Activated CD4-positive, alpha-beta T cell treated with anti-CD3 and anti-CD28 coated beads, Interleukin-2, amount 10 ng/mL, durations not matched to agents 7 days and 5 days (primary cell): ENCODE measurements around the gene ZNF276. TPM values are rescaled to one million over a fixed set of nuclear protein-coding genes. Genes with fewer than 3 reads are reported as not detected.

Experiments
- CTCF ChIA-PET: fragments of 350-600 bp; sonication (Branson Sonifier 250); formaldehyde crosslinking; loops from one replicate; lab custom pipeline; 2021; ENCODE audit warnings: antibody characterized with exemption; lab: Charles Lee
- POLR2A ChIA-PET: fragments of 350-600 bp; sonication (Branson Sonifier 250); formaldehyde crosslinking; loops from one replicate; lab custom pipeline; 2021; ENCODE audit warnings: antibody characterized with exemption; lab: Charles Lee
- DNase-seq: peaks from one replicate; pipeline ENCODE4 v3.0.0-alpha.2; 2020
- H3K27ac Mint-ChIP-seq: one replicate; pipeline ENCODE4 v1.8.0; 2021; ENCODE audit warnings: mild to moderate bottlenecking, moderate library complexity, mixed read lengths
- H3K27me3 Mint-ChIP-seq: one replicate; pipeline ENCODE4 v1.8.0; 2021; ENCODE audit warnings: mixed read lengths
- H3K36me3 Mint-ChIP-seq: one replicate; pipeline ENCODE4 v1.8.0; 2021; ENCODE audit warnings: low read depth, mixed read lengths
- H3K4me1 Mint-ChIP-seq: one replicate; pipeline ENCODE4 v1.8.0; 2021; ENCODE audit warnings: mixed read lengths
- H3K4me3 Mint-ChIP-seq: one replicate; pipeline ENCODE4 v1.8.0; 2021; ENCODE audit warnings: mild to moderate bottlenecking, moderate library complexity, mixed read lengths
- H3K9me3 Mint-ChIP-seq: one replicate; pipeline ENCODE4 v1.8.0; 2021; ENCODE audit warnings: mixed read lengths
- total RNA-seq, 2 experiments: library from RNA; stranded (reverse); gene quantifications; one replicate each; pipeline ENCODE4 v1.2.3, GENCODE V29; 2021

The ZNF276 gene
- total RNA-seq, 2 experiments from 2014 or later, result 79.5 to 96.5 TPM

- Mint-ChIP-seq H3K36me3 (no peaks in the 10 kb centered on the region), H3K9me3 (no peaks in the 10 kb centered on the region), H3K27me3 (no peaks in the 10 kb centered on the region), H3K4me1 (peaks cover 11% of the 10 kb centered on the region), H3K4me3 (no peak overlapping the region), H3K27ac (no peak overlapping the region)
- ChIA-PET CTCF (interaction anchor here (0.6 to 6.7 kb wide), 6 partner anchors 8 to 154 kb away, joined by 5 to 46 read pairs (median 23); partner anchors contain the start of gene VPS9D1), POLR2A (no interaction called here)
- DNase-seq, result no peak
These were observed 12.8 kb upstream of the ZNF276 start for GRCh38 chr16:89708481-89708931.

GRCh38 chr16:89709166-89709565 is 12.2 kb upstream of the ZNF276 start:
- Mint-ChIP-seq H3K27me3 (no peaks in the 10 kb centered on the region), H3K9me3 (no peaks in the 10 kb centered on the region), H3K4me3 (no peak overlapping the region), H3K27ac (no peak overlapping the region), H3K36me3 (peaks cover 3% of the 10 kb centered on the region), H3K4me1 (peaks cover 11% of the 10 kb centered on the region)
- DNase-seq, result no peak
- CTCF ChIA-PET, result interaction anchor here (0.6 to 6.7 kb wide), 6 partner anchors 8 to 153 kb away, joined by 3 to 46 read pairs (median 12); partner anchors contain the start of gene VPS9D1
- POLR2A ChIA-PET, result no interaction called here

GRCh38 chr16:89709716-89710432 is 11.5 kb upstream of the ZNF276 start:
- H3K4me3 Mint-ChIP-seq, result peak overlapping the region; percentile 51
- H3K9me3 Mint-ChIP-seq, result no peaks in the 10 kb centered on the region
- H3K27me3 Mint-ChIP-seq, result no peaks in the 10 kb centered on the region
- DNase-seq, result no peak
- ChIA-PET CTCF (interaction anchor here (1.1 to 6.7 kb wide), 4 partner anchors 8 to 152 kb away, joined by 3 to 46 read pairs (median 32); partner anchors contain the start of gene VPS9D1), POLR2A (no interaction called here)
- H3K27ac Mint-ChIP-seq, result no peak overlapping the region
- H3K36me3 Mint-ChIP-seq, result peaks cover 6% of the 10 kb centered on the region
- peaks cover 13% of the 10 kb centered on the region for H3K4me1 Mint-ChIP-seq

GRCh38 chr16:89710709-89711564 is 10.4 kb upstream of the ZNF276 start:
- peaks cover 11% of the 10 kb centered on the region for H3K4me1 Mint-ChIP-seq
- H3K9me3 Mint-ChIP-seq, result no peaks in the 10 kb centered on the region
- peaks cover 7% of the 10 kb centered on the region for H3K36me3 Mint-ChIP-seq
- POLR2A ChIA-PET, result no interaction called here
- no peak overlapping the region for H3K4me3 Mint-ChIP-seq
- no peak for DNase-seq
- CTCF ChIA-PET, result interaction anchor here (0.6 to 6.7 kb wide), 3 partner anchors 6 to 90 kb away, joined by 3 to 46 read pairs (median 17); partner anchors contain the start of gene VPS9D1
- no peak overlapping the region for H3K27ac Mint-ChIP-seq
- H3K27me3 Mint-ChIP-seq, result no peaks in the 10 kb centered on the region

GRCh38 chr16:89711601-89712273 is 9.6 kb upstream of the ZNF276 start:
- Mint-ChIP-seq H3K4me3 (peak overlapping the region; percentile 64), H3K27ac (no peak overlapping the region), H3K36me3 (peaks cover 9% of the 10 kb centered on the region), H3K27me3 (no peaks in the 10 kb centered on the region), H3K9me3 (no peaks in the 10 kb centered on the region), H3K4me1 (peaks cover 9% of the 10 kb centered on the region)
- ChIA-PET CTCF (interaction anchor here (0.6 to 6.7 kb wide), 4 partner anchors 6 to 89 kb away, joined by 3 to 46 read pairs (median 11); partner anchors contain the start of gene VPS9D1), POLR2A (no interaction called here)
- DNase-seq, result peak; percentile 76

- POLR2A ChIA-PET, result no interaction called here
These were observed 9.0 kb upstream of the ZNF276 start for GRCh38 chr16:89712274-89712781.

GRCh38 chr16:89716493-89716892 is 4.8 kb upstream of the ZNF276 start:
- Mint-ChIP-seq H3K4me3 (no peak overlapping the region), H3K9me3 (no peaks in the 10 kb centered on the region), H3K27me3 (no peaks in the 10 kb centered on the region), H3K27ac (no peak overlapping the region), H3K36me3 (peaks cover 9% of the 10 kb centered on the region), H3K4me1 (peaks cover 29% of the 10 kb centered on the region)
- CTCF ChIA-PET, result interaction anchor here (0.6 to 7.3 kb wide), 5 partner anchors 8 to 53 kb away, joined by 3 to 46 read pairs (median 4); partner anchors contain the start of gene SPATA2L
- POLR2A ChIA-PET, result no interaction called here
- DNase-seq, result no peak

More at GRCh38 chr16:89712274-89712781, 9.0 kb upstream of the ZNF276 start:
- CTCF ChIA-PET, result interaction anchor here (1.0 to 1.1 kb wide), 2 partner anchors 10 to 12 kb away, joined by 4 to 5 read pairs; no protein-coding TSS in a partner anchor
- no peaks in the 10 kb centered on the region for H3K9me3 Mint-ChIP-seq
- H3K4me3 Mint-ChIP-seq, result peak overlapping the region; percentile 64
- no peak overlapping the region for H3K27ac Mint-ChIP-seq
- H3K27me3 Mint-ChIP-seq, result no peaks in the 10 kb centered on the region
- H3K36me3 Mint-ChIP-seq, result peaks cover 9% of the 10 kb centered on the region
- peaks cover 9% of the 10 kb centered on the region for H3K4me1 Mint-ChIP-seq
- DNase-seq, result no peak

GRCh38 chr16:89716916-89717687 is 4.2 kb upstream of the ZNF276 start:
- Mint-ChIP-seq H3K4me3 (no peak overlapping the region), H3K27ac (no peak overlapping the region), H3K4me1 (peaks cover 29% of the 10 kb centered on the region), H3K36me3 (peaks cover 9% of the 10 kb centered on the region), H3K27me3 (no peaks in the 10 kb centered on the region), H3K9me3 (no peaks in the 10 kb centered on the region)
- ChIA-PET POLR2A (no interaction called here), CTCF (interaction anchor here (0.6 to 7.3 kb wide), 4 partner anchors 9 to 110 kb away, joined by 3 to 46 read pairs (median 4); partner anchors contain the start of gene SPATA2L)
- DNase-seq, result no peak

GRCh38 chr16:89717688-89718505 is 3.4 kb upstream of the ZNF276 start:
- ChIA-PET POLR2A (no interaction called here), CTCF (interaction anchor here (0.7 to 7.3 kb wide), 2 partner anchors 10 to 109 kb away, joined by 3 to 46 read pairs; no protein-coding TSS in a partner anchor)
- no peaks in the 10 kb centered on the region for H3K27me3 Mint-ChIP-seq
- peaks cover 26% of the 10 kb centered on the region for H3K4me1 Mint-ChIP-seq
- DNase-seq, result no peak
- H3K36me3 Mint-ChIP-seq, result peaks cover 14% of the 10 kb centered on the region
- H3K9me3 Mint-ChIP-seq, result no peaks in the 10 kb centered on the region
- peak overlapping the region; percentile 63 for H3K27ac Mint-ChIP-seq
- H3K4me3 Mint-ChIP-seq, result peak overlapping the region; percentile 25

GRCh38 chr16:89720551-89720812 is 855 bp upstream of the ZNF276 start:
- Mint-ChIP-seq H3K9me3 (no peaks in the 10 kb centered on the region), H3K4me1 (peaks cover 31% of the 10 kb centered on the region), H3K36me3 (peaks cover 26% of the 10 kb centered on the region), H3K27ac (no peak overlapping the region), H3K4me3 (peak overlapping the region; percentile 61), H3K27me3 (no peaks in the 10 kb centered on the region)
- ChIA-PET POLR2A (no interaction called here), CTCF (interaction anchor here (7.3 kb wide), 1 partner anchor 12 kb away, joined by 46 read pairs; no protein-coding TSS in a partner anchor)
- no peak for DNase-seq
